HG03045 (cell line): ENCODE results near the gene BOLA3.
"Not testable (repeated sequence)": the region's sequence is repeated elsewhere in the genome, so short reads cannot be mapped to it uniquely, and the experiment has no call there.

Source experiments
- ATAC-seq: cut with Tn5 transposase; IDR thresholded peaks from one replicate; pipeline ENCODE4 v1.9.1; 2021; ENCODE audit warnings: mild to moderate bottlenecking, moderate library complexity; ENCODE audit not compliant: unreplicated experiment

BOLA3 gene

DNA sequence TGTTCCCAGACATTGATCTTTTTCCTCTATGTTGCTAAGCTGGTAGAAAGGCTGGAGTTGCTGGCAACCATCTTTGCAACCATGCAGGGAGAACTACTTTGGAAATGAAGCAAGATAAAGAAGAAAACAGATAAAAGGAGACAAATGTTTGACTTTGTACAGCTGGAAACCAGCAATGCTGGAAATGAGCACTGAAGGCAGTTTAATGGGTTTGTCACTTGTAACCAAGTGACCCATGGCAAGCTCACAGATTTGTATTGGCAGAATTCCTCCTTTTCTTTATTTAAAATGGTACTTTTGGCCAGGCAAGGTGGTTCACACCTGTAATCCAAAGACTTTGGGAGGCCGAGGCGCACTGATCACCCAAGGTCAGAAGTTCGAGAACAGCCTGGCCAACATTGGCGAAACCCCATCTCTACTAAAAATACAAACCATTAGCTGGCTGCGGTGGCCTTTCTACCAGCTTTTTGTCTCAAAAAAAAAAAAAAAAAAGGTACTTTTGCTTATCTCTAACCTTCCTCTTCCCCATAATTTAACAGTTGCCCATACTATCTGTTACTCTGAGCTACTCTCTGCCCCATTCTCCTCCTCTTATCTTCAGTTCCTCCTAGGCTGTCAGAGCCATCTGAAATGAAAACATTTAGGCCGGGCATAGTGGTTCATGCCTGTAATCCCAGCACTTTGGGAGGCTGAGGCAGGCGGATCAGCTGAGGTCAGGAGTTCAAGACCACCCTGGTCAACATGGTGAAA is 2.0 kb upstream of the BOLA3 start:
- ATAC-seq = no peak

DNA sequence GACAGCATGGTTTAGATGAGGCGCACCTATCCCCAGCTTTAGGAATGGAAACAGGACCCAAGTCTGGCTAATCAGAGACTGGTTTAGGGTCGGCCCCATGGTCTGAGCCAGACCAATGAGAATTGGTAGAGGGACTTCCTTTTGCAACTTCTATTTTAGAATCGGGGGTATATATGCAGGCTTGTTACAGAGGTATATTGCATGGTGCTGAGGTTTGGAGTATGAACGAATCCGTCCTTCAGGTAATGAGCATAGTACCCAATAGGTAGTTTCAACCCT is 1.5 kb upstream of the BOLA3 start:
- ATAC-seq = no peak

DNA sequence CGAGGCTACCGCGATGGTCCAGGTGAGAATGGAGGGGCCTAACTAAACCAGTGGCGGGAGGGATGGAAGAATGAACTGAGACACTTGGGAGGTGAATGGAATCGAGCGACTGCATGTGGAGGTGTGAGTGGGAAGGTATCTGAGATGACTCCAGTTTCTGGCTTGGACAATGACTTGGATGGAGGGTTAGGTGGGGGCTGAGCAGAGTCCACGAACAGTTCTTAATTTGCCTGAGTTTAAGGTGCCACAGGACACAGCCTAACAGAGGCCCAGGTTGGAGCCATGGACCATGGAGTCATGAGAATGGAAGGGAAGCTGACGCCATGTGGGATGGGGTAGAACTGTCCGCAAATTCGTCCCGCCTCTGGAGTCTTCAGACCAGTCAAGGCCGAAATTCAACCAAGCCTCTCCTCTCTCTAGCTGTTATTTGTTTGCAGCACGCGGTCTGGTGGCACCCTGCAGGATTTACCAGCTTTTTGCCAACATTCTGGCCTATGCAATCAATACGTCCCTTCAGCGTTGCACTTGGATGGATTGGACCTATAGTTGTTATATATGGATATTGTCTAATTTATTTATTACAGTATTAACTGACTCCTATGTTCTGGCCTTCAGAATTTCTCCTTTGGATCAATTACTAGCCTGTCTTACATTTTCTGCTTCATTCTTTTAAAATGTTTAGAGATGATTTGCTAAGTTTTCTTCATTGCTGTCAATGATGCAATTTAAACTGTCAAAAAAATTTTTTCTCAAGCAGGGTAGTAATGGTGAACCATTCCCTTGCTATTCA is 940 bp upstream of the BOLA3 start:
- no peak for ATAC-seq

GRCh38 chr2:74146929-74147726 is 584 bp downstream of the BOLA3 start:
- peak; percentile 18 for ATAC-seq

DNA sequence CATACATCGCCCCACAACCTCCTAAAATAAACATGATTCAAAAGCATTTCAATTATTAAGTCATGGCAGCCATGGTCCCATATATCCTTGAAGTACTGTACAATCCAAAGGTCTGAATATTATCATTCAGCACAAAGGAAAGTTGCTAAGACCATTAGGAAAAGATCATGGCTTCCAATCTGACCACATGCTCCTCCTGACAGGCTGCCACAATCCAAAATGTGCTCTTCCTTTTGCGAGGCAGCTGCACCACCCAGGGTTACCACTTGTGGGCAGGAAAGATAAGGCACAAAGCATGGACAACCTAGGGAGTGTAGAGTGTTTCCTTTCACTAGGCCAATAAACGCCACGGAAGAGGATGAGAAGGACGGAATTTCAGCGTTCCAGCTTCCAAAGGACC is 5.4 kb downstream of the BOLA3 start:
- ATAC-seq = no peak

DNA sequence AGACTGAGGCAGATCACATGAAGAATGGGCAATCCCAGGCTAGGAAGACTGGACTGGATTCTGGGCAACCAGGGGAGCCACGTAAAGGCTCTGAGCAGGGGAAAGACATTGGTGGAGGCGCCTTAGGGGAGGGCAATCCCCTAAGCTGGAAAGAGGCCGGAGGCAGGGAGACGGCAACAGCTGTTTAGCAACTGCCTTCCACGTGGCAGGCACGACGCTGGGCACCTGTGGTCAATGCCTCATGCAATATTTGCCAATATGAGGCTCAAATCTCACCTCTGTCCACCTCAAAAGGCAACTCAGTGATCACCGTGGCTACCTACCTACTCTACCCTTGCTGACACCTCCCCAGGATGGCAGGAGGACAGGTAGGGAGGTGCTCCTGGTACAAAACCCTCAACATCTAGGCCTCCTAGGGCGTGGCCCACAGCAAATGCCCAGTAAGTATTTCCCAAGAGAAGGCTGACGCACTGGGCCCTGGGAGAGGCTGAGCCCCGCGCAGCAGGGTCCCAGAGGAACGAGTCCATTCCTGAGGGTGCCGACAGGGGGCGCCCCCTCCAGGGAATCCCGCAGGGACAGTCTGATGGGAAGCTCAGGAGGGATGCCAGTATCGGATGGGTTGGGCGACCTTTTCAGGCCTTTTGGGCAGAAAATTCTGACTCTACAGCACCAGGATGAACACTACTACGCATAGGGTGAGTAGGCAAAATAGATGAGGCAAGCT is 8.9 kb downstream of the BOLA3 start:
- ATAC-seq = no peak

DNA sequence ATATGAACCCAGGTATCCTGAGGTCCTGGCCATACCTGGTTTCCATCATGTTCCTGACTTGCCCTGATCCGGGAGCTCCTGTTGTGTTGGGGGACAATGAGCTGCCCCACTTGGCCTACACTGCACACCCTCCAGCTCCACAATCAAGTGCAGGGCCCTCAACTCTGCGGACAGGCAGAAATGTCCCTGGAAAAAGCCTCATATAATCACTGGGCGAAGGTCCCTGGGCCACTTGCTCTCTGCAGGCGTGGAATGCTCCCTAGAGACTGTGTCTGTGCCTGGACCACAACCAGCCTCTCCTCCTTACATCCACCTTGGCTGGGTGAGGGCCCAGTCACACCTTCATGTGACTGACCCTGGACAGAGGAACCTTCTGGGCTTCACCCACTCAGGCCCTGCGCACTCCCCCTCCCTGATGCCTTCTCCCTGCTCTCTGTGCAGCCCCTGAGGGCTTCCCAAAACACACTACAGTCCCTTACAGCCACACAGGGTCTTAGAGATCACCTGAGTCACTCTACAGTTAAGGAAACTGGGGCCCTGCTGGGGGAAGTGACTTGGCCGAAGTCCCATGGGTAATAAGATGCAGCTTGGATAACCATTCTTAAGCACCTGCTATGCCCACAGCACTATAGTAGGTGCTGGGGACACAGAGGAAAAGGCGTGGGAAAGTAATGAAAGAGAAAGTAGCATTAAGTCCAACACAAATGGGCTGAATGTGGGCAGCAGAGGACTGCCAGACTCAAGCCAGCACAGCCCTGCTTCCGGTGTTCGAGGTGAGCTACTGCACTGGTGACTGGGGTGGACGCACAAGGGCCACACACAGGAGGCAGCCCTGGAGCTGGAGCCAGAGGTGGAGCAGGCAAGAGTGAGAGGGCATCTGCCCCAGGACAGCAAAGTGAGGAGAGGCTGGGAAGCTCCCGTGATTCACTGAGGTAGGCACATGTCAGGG is 9.8 kb downstream of the BOLA3 start:
- no peak for ATAC-seq

GRCh38 chr2:74131901-74132300 is 15.8 kb downstream of the BOLA3 start:
- no peak for ATAC-seq

DNA sequence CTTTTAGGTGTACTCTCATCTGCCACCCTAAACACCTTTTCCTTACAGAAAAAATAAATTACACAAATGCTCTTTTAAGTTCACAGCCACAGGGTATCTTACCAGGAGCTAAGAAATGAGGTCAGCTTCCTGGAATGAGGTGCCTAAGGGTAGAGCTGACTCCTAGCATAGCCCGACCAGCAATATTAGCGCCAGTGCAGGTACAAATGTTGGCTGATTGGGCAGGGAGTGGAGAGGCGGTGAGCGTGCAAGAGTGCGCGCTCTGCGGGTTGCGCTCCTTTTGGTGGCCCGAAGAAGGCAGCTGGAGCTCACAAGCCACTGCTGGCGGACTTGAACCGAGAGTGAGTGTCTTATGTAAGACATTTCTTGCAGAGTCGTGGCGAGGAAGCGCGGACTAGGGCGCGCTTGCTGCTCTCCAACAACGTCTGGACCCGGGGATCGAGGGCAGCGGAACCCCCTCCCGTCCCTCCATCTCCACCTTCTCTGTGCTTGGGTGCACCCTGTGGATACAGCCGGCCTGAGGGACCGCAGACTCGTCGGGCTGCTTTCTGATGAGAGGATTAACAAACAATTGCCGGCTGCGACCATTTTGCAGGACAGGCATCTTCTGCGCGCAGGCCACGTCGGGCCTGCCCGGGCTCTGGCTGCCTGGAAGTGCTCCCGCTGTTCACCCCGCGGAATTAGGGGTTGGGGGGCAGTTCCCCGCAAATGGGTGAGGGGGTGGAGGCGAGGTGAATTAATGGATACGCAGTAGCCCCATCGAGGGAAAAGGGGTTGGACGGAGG is 17.3 kb downstream of the BOLA3 start:
- no peak for ATAC-seq

DNA sequence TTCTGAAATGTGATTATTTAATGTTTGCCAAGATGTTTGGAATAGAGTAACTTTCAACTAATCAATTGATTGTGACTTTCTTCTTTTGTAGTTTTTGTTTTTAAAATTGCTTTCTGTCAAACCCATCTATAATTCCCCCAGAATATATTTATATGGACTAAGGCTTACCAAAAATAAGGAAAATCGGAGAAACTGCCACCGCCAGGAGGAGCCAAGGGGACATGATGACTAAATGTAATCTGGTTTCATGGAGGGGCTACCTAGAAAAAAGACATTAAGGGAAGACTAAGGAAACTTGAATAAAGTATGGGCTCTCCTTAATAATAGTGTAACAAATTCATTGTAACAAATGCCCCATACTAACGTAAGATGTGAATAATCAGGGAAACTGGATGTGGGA is 19.5 kb downstream of the BOLA3 start:
- no peak for ATAC-seq

DNA sequence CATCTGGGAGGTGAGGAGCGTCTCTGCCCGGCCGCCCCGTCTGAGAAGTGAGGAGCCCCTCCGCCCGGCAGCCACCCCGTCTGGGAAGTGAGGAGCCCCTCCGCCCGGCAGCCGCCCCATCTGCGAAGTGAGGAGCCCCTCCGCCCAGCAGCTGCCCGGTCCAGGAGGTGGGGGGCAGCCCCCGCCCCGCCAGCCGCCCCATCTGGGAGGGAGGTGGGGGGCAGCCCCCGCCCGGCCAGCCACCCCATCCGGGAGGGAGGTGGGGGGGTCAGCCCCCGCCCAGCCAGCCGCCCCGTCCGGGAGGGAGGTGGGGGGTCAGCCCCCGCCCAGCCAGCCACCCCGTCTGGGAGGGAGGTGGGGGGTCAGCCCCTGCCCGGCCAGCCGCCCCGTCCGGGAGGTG is 23.8 kb downstream of the BOLA3 start:
- ATAC-seq = not testable (repeated sequence)

GRCh38 chr2:74121846-74122245 is 25.9 kb downstream of the BOLA3 start:
- not testable (repeated sequence) for ATAC-seq

- peak; percentile 98 for ATAC-seq
Measured at GRCh38 chr2:74119912-74120825, 27.5 kb downstream of the BOLA3 start.

DNA sequence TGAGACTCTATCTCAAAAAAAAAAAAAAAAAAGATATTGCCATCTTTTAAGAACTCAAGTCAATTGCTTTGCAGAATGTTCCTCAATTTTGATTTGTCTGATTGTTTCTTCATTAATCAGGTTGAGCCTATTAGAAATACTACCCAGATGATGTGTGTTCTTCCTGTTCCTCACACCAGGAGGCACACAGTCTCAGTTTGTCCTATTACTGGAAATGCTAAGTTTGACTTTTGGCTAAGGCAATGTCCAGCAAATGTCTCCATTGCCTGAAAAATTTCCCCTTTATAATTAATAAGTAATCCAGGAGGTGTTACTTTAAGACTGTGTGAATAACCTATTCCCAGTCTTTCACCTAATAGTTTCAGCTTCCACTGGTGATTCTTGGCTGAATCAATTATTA is 28.4 kb downstream of the BOLA3 start:
- no peak for ATAC-seq

GRCh38 chr2:74111380-74111779 is 36.3 kb downstream of the BOLA3 start:
- ATAC-seq = no peak

GRCh38 chr2:74110537-74110936 is 37.2 kb downstream of the BOLA3 start:
- ATAC-seq = no peak

GRCh38 chr2:74109551-74109950 is 38.2 kb downstream of the BOLA3 start:
- no peak for ATAC-seq

DNA sequence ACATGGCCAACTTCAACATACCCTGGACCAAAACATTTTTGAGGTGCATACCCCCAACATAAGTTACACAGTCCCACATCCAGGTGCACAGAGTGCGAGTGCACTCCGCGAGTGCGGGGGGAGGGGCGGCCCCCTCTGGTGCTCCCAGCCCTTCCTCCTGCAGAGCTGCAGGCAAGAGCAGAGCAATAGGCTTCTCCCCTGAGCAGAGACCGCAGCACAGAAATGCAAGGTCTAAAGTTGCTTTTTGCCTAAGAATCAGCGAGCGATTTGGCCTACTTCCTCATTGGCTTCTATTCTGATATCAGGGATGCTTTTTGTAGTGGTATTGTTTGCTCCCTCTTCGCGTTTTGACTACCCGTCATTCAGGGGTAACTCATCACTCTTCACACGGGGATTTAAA is 40.6 kb downstream of the BOLA3 start:
- ATAC-seq = no peak
